ENCODE data around the gene GGCX.

Gene GGCX

GRCh38 chr2:85531589-85531988 lies 29.7 kb downstream of the GGCX start:
- H3K4me1 ChIP-seq (ENCODE audit: control insufficient read depth, insufficient read depth, low read length), result no peaks in the 10 kb centered on the region
- no peaks in the 10 kb centered on the region for H3K36me3 ChIP-seq (ENCODE audit: control insufficient read depth in 2 of 2, insufficient read depth in 1 of 2, low read length in 2 of 2)
- no peak overlapping the region for H3K4me3 ChIP-seq (ENCODE audit: low read depth, low read length)
- CTCF ChIA-PET, result interaction anchor here (0.6 kb wide), 1 partner anchor 226 kb away, joined by 3 read pairs; no protein-coding TSS in a partner anchor
- no peaks in the 10 kb centered on the region for H3K9me3 ChIP-seq (ENCODE audit: control insufficient read depth, insufficient read depth, low read depth, low read length)
- H3K27ac ChIP-seq (ENCODE audit: extremely low read depth, low read depth, low read length), result no peak overlapping the region
- POLR2A ChIA-PET, result interaction anchor here (0.7 to 1.6 kb wide), 3 partner anchors 8 to 110 kb away, joined by 3 to 11 read pairs (median 6); no protein-coding TSS in a partner anchor
- TF ChIP-seq ZBTB10 (tag by site-specific recombination; IDR thresholded peaks at IDR 0.05), result no peak
- TF ChIP-seq HOXD13 (CRISPR knock-in tag; IDR thresholded peaks at IDR 0.05; ENCODE audit: borderline replicate concordance), result no peak
- TF ChIP-seq KLF1 (tag by site-specific recombination; IDR thresholded peaks at IDR 0.05), result no peak
- no peak for TF ChIP-seq SP7 (tag by site-specific recombination; IDR thresholded peaks at IDR 0.05)
- TF ChIP-seq ZNF530 (tag by site-specific recombination; IDR thresholded peaks at IDR 0.05; ENCODE audit: low read depth), result no peak
- TF ChIP-seq ZSCAN5A (tag by site-specific recombination; IDR thresholded peaks at IDR 0.05), result no peak
- no peak for TF ChIP-seq SETDB1 (IDR thresholded peaks at IDR 0.05; ENCODE audit: insufficient read length, low read length)
- no peak for TF ChIP-seq ZNF514 (tag by site-specific recombination; IDR thresholded peaks at IDR 0.05)
- no peak for TF ChIP-seq SP2 (tag by site-specific recombination; IDR thresholded peaks at IDR 0.05)
- TF ChIP-seq ZNF660 (tag by site-specific recombination; IDR thresholded peaks at IDR 0.05), result no peak
- TF ChIP-seq ZNF18 (tag by site-specific recombination; IDR thresholded peaks at IDR 0.05), result no peak
- no peak for TF ChIP-seq HOXC10 (CRISPR knock-in tag; IDR thresholded peaks at IDR 0.05)

GRCh38 chr2:85529809-85530208 lies 31.5 kb downstream of the GGCX start:
- peaks cover 5% of the 10 kb centered on the region; the same call in 1 of the 2 replicates for H3K4me1 ChIP-seq (ENCODE audit: control insufficient read depth, insufficient read depth, low read length)
- H3K36me3 ChIP-seq (ENCODE audit: control insufficient read depth in 2 of 2, insufficient read depth in 1 of 2, low read length in 2 of 2), result no peaks in the 10 kb centered on the region
- H3K4me3 ChIP-seq (ENCODE audit: low read depth, low read length), result no peak overlapping the region
- TF ChIP-seq ZSCAN16 (tag by site-specific recombination; IDR thresholded peaks at IDR 0.05) (no peak), ZNF146 (tag by site-specific recombination; IDR thresholded peaks at IDR 0.05) (peak; percentile 25; the same call in 1 of the 2 replicates)
- no peaks in the 10 kb centered on the region for H3K9me3 ChIP-seq (ENCODE audit: control insufficient read depth, insufficient read depth, low read depth, low read length)
- H3K27ac ChIP-seq (ENCODE audit: extremely low read depth, low read depth, low read length), result no peak overlapping the region
- CTCF ChIA-PET, result no interaction called here
- POLR2A ChIA-PET, result interaction anchor here (2.0 kb wide), 1 partner anchor 9 kb away, joined by 10 read pairs; the partner anchor contains the start of gene MAT2A

GRCh38 chr2:85528355-85528754 lies 32.9 kb downstream of the GGCX start:
- Histone ChIP-seq H3K9me3 (ENCODE audit: control insufficient read depth, insufficient read depth, low read depth, low read length) (no peaks in the 10 kb centered on the region), H3K4me3 (ENCODE audit: low read depth, low read length) (no peak overlapping the region), H3K4me1 (ENCODE audit: control insufficient read depth, insufficient read depth, low read length) (peaks cover 14% of the 10 kb centered on the region), H3K27ac (ENCODE audit: extremely low read depth, low read depth, low read length) (no peak overlapping the region), H3K36me3 (ENCODE audit: control insufficient read depth in 2 of 2, insufficient read depth in 1 of 2, low read length in 2 of 2) (no peaks in the 10 kb centered on the region)
- CTCF ChIA-PET, result no interaction called here
- no peak for TF ChIP-seq ZNF223 (tag by site-specific recombination; IDR thresholded peaks at IDR 0.05)
- TF ChIP-seq ZNF138 (tag by site-specific recombination; IDR thresholded peaks at IDR 0.05; ENCODE audit: borderline replicate concordance), result no peak
- TF ChIP-seq ZNF280D (tag by site-specific recombination; IDR thresholded peaks at IDR 0.05), result no peak
- TF ChIP-seq ZNF654 (tag by site-specific recombination; IDR thresholded peaks at IDR 0.05; ENCODE audit: low read depth), result no peak
- TF ChIP-seq ZNF302 (tag by site-specific recombination; IDR thresholded peaks at IDR 0.05; ENCODE audit: low read depth), result no peak
- POLR2A ChIA-PET, result interaction anchor here (2.0 kb wide), 1 partner anchor 10 kb away, joined by 10 read pairs; the partner anchor contains the start of gene MAT2A

All from HEK293 (cell line).